Esophagus mucosa (tissue), 1 donor: ENCODE results near the gene PLA2R1. TPM values are rescaled to one million over a fixed set of nuclear protein-coding genes. Genes with fewer than 3 reads are reported as not detected.
"Not testable (repeated sequence)": the region's sequence is repeated elsewhere in the genome, so short reads cannot be mapped to it uniquely, and the experiment has no call there.

Experiments
- ATAC-seq: fragments of 200-7000 bp; cut with Tn5 transposase; one replicate; pipeline ENCODE4 v1.9.1; 2020
- total RNA-seq: library from RNA; stranded (reverse); gene quantifications from one replicate; pipeline ENCODE4 v1.2.4, GENCODE V29; 2023
- donor health status: DM: yes; HTN: yes; CAD: no.

PLA2R1 gene
- total RNA-seq, 1 donor from 2014 or later: 6.2 TPM

DNA sequence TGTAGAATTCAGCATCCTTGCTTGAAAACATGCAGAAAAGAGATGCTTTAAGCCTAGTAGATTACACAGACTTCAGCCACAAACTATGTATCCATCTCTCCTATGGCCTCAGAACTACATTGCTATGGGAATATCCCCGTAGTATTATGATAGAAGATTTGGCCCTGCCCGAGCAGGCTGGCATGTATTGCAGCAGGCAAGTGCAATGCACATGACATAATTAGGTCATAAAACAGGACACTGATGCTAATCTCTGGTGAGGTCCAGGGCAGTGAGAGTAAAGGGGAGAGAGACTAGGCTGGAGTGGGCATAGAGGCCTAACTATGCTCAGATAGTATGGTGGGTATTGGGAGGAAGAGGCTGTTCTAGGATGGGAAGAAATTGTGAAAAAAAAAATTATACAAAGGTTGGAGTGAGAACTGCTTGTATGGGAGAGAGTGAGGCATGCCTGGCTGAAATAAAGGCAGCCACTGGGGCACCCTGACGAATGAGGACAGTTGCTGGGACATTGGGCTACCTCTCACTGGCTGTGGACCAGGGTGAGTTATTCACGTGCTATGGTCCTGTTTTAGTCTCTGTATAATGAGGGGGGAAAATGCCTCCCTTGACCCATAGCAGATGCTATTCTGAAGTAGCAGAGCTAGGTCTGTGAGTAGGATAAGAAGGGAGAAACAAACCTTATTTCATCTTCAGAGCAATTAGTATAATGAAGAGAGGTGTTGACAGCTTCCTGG, 1.6 kb upstream of the PLA2R1 start:
- ATAC-seq: no peak

DNA sequence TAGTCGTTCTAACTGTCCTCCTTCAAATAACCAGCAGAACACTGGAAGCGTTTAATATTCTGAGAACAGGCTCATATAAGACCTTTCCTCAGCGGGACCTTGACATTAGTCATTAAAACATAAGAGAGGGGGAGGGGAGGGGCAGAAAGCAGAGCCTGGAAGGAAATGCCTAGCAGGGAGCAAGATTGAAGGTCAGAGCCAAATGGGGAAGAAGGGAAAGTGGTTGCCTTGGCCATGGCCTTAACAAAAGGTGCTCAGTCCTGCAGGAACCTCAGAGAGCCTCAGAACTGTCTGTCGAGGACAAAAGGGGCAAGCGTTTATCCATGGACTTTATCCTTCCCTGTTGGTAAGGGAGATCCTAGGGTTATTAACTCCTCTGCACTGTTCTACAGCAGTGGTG, 856 bp upstream of the PLA2R1 start:
- ATAC-seq: no peak

DNA sequence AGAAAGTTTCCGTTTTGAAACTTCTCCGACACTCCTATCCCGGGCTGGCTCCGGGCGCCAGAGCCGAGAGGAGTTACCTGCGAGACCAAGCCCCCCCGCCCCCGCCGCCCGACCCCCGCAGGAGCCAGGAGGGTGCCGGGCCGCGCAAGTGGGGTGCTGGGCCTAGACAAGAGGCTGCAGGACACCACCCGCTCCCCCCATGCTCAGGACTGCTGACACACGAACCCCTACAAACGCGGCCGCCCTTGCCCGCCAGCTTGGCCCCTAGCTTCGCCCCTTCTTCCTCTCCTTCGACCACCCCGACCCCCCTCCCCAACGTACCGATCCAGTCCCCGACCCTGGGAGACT, 497 bp downstream of the PLA2R1 start:
- ATAC-seq: peak; percentile 36

DNA sequence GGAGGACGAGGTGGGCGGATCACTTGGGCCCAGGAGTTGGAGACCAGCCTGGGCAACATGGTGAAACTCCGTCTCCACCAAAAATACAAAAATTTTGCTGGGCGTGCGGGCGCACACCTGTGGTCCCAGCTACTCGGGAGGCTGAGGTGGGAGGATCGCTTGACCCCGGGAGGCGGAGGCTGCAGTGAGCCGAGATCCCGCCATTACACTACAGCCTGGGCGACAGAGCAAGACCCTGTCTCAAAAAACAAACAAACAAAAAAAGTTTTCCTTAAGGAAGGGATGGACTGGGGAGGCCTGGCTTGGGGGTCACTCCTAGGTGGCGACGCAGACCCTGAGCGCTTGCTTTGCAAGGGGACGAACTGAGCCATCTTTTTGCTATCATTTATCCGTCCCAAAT, 882 bp downstream of the PLA2R1 start:
- no peak for ATAC-seq

DNA sequence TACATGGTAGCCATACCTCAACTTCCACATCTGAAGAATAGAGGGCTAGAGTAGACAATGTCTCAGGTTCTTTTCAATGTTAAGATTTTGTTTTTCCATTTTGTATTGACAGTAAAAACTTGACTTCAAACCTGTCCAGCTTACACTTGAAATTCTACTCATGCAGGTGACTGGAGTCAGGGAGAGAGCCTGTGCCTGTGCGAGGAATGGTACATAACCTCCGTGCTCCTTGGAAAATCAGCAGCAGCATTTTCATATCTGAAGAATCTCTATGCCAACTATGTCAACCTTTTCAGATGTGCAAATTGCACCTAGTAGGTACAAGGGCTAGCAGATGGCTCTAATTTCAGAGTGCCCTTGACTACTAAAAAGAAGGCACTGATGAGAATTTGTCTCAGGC, 2.1 kb downstream of the PLA2R1 start:
- no peak for ATAC-seq

DNA sequence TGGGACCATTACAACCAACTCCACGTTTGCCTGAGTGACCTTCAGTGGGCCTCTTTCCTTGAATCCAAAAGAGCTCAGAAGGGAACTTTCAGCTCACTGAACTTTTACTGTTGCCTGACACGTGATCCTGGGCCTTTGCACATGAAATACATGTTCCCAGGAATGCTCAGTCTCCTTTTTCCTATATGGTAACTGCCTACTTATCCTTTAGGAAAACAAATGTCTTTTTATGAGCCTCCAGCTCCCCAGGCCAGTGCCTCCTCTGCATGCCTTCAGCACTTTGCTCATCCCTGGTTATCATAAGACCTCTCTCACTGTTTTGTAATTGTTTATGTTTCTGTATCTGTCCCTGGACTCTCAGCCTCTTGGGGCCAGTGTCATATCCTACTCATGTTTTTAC, 5.1 kb downstream of the PLA2R1 start:
- no peak for ATAC-seq

DNA sequence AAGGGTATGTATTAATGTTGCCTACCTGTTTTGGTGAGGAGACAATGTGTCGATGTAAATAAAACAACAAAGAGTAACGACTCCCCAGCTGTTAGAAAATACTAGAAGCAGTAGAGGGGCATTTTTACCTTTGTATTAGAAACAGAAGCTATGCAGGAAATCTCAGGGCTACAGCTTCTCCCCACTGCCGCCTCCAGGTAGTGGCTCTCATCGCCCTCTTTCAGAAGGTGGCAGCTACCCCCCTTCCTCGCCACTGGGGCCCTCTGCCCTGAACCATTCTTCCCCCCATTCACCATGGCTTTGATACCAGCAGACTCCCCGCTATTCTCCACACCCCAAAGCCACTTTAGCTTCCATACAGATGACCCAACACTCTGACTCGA, 6.7 kb downstream of the PLA2R1 start:
- no peak for ATAC-seq

DNA sequence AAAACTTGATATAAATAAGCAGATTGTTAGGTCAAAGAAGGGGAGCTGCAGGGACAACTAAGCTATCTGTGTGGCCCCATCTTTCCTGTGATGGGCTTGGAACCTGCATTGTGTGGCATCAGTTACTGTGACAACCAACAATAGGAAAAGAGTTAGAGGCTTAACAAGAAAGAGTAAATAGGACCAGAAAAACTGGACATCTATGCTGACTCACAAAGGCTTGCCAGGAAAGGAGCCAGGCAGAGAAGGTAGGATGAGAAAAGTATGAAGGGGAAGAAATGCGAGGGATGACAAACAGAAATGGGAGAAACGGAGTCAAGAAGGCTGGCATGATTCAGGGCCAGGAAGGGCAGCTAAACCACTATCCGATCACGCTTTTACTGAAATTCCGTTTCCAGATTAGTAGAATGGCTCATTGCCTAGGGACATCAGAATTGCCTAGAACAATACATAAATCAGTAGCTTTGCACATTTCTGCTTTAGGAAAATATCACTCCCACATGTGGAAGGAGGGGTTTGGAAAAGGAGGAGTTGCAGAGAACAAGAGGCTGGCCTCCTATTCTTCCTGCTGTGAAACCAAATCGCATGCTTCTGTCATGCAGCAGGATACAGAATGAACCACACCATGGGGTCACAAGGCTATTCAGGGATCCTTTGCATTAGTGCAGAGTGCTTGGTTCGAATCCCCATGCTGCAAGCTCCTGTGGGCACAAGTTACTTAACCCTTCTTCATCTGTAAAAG, 7.3 kb downstream of the PLA2R1 start:
- peak; percentile 59 for ATAC-seq

DNA sequence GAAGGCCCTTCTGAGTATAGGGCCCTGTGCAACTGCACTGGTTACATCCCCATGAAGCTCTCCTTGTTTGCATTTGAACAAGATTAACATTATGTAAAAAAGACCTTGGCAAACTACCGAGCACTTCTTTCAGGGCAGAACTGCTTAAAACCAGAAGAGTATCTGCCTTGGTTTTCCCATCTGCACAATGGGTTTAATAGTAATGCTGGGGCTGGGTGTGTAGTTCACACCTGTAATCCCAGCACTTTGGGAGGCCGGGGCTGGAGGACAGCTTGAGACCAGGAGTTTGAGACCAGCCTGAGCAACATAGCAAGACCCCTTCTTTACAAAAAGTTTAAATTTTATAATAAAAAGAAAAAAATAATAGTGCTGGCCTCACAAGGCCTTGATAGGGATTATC, 8.5 kb downstream of the PLA2R1 start:
- no peak for ATAC-seq

DNA sequence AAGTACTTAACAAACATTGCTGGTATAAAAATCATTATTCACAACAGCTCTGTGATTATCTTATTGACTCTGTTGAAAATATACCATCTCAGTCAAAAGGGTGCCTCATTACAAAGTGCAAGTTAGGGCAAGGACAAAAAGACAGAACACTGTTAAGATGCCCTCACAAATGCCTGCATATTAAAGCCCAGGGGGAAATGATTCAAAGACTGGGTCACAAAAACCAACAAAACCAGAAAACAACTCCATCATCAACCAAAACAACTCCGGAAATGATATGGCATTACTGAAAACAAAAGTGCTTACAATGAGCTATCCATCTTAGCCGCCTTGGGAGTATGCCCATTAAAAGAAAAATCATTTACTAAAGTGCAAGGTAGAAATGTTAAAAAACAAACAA, 9.9 kb downstream of the PLA2R1 start:
- no peak for ATAC-seq

DNA sequence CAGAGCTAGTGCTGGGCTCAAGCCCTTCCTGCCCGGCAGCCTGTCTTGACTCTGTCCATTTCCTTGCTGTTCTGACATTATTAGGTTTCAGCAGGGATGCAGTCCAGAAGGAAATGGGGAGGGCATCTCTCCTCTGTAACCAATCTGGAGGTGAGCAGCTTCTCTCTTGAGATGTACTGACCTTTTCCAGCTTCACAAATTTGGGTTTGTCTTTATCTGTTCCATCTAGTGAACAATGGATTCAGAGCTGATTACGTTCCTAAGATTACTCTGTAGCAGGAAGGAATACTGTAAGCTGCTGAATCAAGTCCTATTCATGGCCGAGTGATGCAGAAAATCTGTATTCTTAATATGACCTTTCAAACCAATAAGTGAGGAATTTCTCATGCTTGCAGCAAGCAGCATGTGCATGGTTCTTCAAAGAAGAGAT, 11.0 kb downstream of the PLA2R1 start:
- ATAC-seq: no peak

DNA sequence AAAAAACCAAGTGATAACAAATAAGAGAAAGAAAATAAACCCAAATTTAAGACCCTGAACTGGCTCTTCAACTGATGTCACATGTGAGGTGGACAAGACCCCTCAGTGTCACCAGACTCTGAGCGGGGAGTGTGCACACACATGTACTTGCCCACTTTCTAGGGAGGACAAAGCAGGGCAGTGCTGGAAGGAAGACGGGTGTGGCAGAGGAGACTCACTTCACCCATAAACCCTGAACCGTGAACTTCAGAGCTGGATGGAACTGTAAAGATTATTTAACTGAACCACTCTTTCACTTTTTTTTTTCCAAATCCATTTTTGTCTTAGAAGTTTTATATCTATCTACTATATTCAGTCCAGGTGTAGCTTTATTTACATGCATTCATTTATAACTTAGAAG, 12.3 kb downstream of the PLA2R1 start:
- peak; percentile 45 for ATAC-seq

DNA sequence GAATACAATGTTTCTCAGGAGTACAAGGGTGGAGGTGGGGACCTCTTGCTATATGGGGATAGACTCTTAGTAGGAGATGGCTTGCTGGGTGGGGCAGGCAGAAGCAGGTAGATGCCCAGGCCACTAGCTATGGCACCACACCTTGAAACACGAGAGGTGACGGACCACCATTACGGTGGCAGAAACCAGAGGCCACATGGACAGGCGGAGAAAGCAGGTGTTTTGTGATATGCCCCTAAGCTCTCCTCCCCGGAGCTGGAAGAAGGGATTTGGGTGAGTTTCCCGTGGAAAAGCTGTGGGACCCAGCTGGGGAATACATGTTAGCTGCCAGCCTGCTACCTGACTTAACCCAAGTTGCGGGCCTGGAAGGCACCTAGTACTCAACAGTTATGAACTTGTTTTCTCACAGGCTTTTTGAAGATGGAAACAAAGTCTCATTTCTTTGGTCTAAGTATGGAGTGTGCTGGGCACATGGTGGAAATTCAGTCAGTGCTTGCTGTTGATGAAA, 16.7 kb downstream of the PLA2R1 start:
- no peak for ATAC-seq

DNA sequence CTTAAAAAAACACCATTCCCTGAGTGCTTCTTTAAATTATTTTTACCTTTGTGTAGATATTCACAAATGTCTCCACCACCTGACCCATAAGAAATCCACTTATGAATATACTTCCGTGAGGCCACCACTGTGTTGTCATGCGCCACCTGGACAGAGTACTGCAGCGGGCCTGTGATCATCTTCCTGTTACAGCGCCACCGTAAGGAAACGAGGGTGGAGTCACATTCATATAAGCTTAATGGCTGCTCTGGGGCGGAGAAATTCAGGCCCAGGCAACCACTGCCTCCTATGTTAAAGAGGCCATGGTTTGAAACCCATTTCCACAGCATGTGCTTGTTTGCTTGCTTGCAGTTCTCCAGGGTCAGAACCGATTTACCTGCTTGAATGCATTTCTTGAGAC, 17.7 kb downstream of the PLA2R1 start:
- no peak for ATAC-seq

DNA sequence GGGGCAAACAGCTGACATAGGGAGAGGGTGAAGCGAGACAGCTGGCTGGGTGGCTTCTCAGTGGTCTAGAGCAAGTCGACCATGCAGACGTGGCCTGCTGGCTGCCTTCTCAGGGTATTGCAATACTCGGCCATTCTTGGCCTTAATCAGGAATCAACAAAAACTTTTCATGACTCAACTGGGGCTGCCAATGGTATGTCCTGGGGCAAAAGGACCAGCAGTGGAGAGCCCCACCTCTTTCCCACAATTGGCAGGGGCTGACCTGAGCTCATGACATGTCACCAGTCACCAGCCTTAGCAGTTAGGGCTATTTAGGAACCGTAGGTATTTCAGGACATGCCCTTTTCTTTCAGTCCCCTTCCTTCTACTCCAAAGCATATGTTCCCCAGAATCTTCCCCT, 19.1 kb downstream of the PLA2R1 start:
- no peak for ATAC-seq

DNA sequence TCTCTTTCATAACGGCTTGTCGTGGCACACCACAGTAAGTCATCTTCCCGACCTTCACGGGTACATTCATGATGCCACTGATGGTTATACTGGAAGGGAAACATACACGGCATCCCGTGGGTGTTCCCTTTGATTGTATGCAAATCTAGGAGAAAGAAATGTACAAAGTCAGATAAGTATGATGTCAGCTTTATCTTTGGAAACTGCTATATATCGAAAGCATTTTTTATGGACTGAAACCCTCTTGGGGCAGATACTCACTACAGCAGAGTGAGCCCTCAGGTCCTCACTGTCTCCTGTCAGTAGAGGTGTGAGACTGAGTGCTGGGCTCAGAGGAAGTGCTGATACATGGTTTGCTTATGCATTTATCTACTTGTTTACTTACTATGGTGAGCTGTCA, 20.4 kb downstream of the PLA2R1 start:
- ATAC-seq: no peak

DNA sequence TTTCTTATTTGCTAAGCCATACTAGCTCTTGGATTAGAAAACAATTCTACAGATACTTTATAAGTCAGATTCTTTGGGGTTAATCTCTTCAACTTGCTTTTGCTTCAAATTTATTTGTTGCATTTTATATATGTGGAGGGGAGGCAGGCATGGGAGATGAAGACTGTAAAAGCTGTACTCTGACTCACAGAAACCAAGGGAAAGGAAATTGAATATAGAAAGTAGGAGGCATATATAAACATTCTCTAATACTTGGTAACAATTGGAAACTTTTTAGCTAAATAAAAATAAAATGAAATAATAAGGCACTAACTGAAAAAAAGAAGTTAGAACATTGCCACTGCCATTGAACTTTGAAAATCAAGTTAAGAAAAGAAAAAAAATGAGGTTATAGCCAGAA, 21.3 kb downstream of the PLA2R1 start:
- ATAC-seq: no peak

DNA sequence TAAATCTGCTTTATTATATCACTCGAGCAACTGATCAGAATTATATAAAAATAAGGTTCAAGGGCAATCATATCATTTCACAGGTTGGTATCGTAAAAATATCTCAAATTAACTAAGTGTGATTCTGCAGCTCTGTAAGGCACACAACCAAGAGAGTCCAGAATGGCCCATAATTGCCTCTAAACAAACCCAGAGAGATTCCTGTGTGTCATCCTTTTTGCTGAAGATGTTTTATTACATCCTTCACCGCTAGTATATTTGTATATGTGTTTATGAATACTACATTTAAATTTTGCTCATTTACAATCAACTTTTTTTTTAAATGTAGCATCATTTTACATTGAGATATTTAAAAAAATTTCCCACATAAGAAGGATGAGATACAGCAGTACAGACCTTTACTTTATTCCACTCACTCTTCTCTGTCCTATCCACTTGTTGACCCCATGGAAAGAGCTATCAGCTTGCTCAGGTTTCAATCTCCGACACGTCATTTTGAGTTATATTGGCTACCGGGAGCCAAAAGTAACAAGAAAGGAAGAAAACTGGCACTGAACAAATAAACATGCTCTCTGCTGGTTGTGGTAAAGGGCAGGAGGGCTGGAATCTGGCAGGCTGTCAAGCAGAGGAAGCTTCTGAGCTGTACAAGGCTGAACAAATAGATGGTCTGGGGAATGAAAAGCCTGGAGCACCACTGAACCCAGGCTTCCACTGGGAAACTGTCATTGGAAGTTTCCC, 23.1 kb downstream of the PLA2R1 start:
- ATAC-seq: no peak

DNA sequence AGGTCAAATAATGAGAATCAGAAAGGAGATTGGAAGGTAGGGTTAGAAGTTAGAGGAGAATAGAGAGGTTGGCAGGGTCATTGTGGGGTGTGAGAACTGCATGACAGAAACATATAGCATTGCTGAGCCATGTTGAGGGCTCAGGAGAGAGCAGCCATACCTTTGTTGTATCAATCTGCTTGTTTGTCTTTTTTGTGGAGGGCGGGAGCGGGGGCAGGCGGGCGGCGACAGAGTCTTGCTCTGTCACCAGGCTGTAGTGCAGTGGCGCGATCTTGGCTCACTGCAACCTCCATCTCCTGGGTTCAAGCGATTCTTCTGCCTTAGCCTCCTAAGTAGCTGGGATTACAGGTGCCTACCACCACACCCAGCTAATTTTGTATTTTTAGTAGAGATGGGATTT, 23.8 kb downstream of the PLA2R1 start:
- not testable (repeated sequence) for ATAC-seq

DNA sequence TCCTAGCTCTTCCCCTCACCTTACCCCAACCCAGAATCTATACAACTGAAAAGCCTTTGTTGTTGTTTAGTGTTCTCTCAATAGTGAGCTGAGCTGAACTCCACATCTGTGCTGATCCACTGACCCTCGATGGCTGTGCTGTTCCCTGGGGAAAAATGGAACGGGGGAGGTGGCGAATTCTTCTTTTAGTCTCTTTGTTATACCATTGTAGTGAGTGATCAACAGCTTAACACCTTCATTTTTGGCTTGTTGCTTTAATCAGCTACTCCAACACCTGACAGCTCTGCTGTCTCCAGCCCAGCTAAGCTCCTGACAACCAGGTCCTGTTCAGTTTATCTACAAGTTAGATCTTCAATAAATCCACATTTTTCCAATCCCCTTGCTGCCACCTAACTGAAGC, 25.7 kb downstream of the PLA2R1 start:
- ATAC-seq: no peak

DNA sequence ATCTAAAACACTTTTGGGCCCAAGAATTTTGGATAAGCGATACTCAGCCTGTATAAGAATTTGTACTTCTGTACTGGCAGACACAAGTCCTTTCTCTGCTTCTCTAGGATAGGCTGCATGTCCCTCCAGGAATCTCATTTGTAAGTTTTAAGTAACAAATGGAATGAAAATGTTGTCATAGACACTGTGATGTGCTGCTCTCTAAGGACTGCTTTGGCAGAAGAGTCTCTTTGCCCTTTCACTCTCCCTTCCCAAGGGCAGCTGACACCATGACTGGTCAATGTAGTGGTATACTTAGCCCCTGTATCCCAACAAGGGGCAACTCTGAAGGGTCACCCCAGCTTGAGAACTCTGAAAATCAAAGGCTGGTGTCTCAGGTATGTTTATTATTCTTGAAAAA, 27.3 kb downstream of the PLA2R1 start:
- no peak for ATAC-seq

DNA sequence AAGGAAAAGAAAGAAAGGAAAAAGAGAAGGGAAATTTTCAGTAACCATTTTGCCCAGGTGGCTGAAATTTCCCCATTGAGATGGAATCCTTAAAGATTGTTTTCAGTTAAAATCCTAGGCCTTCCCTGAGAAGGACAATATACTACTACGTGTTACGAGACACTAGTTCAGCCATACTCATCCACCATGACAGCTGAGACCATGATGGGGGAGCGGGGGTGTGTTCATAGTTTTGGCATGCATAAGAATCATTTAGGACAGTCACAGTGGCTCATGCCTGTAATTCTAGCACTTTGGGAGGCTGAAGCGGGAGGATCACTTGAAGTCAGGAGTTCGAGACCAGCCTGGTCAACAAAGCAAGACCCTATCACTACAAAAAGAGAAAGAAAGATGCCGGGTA, 28.0 kb downstream of the PLA2R1 start:
- ATAC-seq: no peak

DNA sequence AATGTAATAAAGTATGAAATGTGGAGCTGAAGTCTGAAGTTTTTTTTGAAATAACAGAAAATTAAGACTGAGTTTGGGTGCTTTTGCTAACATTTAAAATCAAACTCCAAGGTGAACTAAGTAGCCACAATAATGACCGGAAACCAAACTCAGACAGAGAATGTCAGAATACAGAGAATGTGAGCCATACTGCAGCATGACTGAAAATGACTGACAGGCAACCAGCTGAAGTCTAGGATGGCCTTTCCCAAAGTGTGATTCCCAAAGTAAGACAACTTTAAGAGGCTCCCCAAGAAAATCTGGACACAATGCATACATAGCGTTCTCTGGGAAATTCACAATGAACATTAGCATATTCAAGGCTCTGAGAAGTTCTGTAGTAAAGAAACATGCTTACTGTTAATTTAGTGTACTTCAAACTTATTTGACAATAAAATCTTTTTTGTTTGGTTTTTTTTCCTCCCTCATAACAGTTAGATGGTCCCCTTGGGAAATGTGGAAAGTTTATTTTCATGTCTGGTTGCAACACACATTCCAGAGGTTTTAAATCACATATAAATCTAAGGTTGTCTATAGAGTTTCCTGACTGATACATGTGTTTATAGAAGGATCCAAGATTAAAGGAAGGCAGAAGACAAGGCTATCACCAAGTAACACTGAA, 28.6 kb downstream of the PLA2R1 start:
- ATAC-seq: no peak
